Limb (tissue), 2 donors: ENCODE measurements around the gene ZC3H4.

ENCODE experiments used
- DNase-seq, 2 donors: peaks; one replicate each; pipeline ENCODE4 v3.0.0-alpha.2; 2016; ENCODE audit errors: extremely low spot score in 2 of 2

The ZC3H4 gene

DNA sequence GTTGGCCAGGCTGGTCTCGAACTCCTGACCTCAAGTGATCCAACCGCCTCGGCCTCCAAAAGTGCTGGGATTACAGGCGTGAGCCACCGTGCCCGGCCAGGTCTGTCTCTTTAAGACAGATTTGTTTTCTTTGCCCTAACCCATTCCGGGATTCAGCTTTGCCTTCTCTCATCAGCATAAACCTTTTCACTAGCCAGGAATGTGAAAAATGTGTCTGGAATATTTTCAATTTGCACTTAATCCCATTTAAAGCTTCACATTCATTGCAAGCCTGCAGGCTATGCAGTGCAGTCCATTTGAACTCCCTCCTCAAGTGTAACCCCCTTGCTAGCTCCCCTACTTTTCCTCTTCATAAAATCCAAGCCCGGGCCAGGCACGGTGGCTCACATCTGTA, 64.3 kb downstream of the ZC3H4 start:
- no peak for DNase-seq

DNA sequence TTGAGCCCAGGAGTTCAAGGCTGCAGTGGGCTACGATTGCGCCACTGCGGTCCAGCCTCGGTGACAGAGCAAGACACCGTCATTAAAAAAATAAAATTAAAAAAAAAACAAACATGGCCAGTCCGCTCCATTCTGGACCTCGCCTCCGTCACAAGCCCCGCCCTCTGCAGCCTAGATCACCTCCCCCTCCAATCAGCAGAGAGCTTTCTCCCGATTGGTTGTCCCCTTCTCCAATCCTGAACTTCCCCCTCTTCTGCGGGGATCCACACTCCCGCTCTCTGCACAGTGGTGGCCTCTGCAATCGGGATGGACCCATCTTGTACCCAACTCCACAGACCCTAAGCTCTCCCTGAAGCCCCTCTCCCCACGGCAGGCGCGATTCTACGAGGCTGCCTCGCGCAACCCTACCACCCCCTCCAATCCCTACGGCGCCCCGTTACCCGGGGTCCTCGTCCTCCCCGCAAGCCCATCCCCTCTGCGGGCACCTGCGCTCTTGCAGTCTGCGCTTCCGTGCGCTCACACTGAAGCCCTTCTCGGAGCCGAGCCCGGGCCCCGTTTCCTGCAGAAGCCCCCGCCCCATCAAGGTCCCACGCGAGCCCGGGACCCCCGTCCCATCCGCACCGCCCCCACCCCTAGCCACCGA, 65.7 kb downstream of the ZC3H4 start:
- peak; percentile 80 to 85 for DNase-seq

DNA sequence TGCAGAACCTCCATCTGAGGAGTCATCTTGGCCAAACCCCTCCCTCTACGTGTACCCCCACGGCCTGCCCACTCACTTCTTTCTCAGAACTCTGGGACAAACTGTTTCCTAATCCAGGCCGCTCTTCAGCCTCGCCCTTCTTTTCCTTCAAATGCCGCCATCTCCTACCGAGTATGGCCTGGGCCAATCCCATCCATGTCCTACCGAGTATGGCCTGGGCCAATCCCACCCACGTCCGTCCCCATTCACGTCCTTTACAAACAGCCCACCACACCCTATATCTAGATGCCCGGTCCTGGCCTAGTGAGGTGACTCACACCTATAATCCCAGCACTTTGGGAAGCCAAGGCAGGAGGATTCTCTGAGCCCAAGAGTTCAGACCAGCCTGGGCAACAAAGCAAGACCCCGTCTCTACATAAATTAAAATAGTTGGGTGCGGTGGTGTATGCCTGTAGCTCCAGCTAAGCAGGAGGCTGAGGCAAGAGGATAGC, 66.3 kb downstream of the ZC3H4 start:
- no peak for DNase-seq

DNA sequence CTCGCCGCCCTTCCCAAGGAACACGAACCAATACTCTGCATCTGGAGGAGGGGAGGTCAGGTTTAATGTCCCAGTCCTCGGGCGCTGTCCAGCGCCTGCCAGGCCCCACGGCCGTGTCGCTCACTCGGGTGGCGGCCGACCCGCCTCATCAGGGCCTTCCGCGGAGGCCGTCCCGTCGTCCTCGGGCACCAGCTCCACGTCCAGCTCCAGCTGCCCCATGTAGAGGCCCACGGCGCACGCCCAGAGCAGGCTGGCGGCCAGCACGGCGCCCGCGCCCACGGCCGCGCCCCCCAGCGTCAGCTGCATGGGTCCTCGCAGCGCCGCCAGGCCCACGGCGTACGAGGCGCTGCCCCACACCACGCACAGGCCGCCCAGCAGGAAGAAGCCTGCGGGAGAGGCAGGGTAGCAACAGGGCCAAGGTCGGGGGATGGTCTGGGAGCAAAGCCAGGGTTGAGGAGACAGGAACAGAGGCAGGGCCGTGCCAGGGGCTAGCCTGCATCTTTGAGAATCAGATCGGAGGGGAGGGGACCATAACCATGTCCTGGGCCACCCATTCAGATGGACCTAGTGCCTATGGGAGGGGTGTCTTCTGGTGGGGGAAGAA, 67.6 kb downstream of the ZC3H4 start:
- no peak for DNase-seq

GRCh38 chr19:47044946-47045866, 68.4 kb downstream of the ZC3H4 start:
- DNase-seq: no peak

DNA sequence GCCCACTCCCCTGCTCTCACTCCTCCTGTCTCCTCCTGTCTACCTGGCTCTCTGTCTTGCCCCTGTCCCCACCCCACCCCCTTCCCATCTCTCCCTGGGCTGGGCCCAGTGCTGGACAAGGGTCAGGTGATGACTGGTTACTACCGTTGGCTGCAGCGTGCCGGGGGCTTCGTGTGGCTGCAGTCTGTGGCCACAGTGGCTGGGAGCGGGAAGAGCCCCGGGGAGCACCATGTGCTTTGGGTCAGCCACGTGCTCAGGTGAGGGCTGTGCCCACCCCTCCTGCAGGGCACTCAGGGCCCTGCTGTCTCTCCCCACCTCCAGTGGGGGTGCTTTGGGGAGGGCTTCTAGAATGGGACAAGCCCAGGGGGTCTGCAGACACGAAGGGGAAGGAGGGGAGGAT, 72.7 kb downstream of the ZC3H4 start:
- no peak for DNase-seq

DNA sequence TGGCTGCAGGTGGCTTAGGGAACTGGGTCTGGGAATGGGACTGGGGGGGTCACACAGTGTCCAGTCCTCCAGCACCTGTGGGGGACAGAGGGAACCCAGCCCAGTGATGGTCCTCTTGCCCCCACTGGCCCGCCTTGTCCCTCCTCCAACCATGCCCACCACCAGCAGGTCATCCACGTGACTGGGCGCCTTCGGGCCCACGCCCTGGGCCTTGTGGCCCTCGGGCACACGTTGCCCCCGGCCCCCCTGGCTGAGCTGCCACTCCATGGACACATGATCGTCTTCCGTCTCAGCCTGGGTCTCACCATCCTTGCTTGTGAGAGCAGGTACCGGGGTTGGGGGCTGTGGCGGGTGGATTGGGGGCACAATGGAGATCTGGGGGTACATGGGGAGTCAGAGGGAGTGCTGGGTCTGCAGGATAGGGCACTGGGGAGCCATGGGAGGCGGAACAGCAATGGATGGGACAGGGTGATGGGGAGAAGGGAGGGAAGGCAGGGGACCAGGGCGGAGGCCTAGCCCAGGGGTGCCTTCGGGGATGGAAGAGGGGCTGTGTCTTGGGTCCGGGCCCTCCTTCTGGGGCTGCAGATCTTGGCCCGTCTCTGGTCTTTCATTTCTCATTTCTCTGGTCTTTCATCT, 74.2 kb downstream of the ZC3H4 start:
- DNase-seq: no peak

DNA sequence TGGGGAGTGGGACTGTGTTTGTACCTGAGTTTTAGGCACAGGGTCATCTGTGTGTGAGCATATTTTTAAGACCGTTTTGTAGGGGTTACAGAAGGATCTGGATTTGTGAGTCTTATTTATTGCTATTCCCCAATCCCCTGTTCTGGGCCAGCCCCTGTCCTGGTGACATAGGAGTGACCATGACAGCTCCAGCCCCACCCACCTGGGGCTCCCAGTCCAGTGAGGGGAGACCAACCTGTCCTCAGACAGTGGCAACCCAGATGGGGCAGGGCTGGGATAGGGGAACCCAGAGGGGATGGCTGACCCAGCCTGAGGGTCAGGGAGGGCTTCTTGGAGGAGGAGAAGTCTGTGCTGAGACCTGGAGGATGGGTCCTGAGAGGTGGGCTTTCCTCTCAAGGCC, 75.8 kb downstream of the ZC3H4 start:
- DNase-seq: no peak

GRCh38 chr19:47036097-47036651, 77.4 kb downstream of the ZC3H4 start:
- DNase-seq: no peak

DNA sequence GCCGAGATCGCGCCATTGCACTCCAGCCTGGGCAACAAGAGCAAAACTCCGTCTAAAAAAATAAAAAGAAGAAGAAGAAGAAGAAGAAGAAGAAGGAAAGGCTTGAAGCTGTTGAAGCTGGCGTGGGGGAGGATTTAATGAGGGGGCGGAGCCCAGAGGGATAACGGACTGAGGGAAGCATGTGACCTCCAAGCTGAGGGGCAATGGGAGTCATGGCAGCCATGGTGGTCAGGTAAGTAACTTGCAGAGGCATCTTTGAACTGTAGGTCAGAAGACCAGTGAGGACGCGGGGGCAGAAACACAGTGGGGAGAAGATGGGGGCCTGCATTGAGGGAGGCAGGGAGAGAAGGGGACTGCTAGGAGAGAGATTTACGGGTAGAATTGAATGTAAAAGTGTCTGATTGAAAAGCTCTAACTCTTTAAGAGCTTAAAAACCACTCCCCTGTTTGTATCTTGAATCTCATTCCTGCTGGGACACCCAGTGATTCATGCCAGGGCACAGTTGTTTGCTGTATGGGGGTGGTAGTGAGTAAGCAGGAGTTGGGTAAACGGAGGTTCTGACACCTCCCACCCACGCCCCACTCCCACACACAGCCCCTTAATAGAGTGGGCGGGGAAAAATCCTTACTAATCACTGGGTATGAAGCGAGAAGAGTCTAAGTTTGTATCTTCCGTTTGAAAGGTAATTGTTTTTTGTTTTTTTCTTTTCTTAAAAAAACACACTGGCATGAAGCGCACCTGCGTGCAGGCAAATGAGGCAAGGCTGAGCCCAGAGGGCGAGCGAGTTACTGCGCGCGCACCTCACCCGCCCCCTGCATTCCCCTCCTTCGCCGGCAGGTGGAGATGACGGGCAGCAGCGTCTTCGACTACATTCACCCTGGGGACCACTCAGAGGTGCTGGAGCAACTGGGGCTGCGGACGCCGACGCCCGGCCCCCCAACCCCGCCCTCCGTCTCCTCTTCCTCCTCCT, 78.2 kb downstream of the ZC3H4 start:
- DNase-seq: peak; percentile 81 to 96

- peak in 1 of 2 donors; percentile 65 for DNase-seq
Measured at GRCh38 chr19:47032171-47032811, 81.3 kb downstream of the ZC3H4 start.

- peak in 1 of 2 donors; percentile 48 for DNase-seq
Measured at GRCh38 chr19:47028195-47028601, 85.4 kb downstream of the ZC3H4 start.

DNA sequence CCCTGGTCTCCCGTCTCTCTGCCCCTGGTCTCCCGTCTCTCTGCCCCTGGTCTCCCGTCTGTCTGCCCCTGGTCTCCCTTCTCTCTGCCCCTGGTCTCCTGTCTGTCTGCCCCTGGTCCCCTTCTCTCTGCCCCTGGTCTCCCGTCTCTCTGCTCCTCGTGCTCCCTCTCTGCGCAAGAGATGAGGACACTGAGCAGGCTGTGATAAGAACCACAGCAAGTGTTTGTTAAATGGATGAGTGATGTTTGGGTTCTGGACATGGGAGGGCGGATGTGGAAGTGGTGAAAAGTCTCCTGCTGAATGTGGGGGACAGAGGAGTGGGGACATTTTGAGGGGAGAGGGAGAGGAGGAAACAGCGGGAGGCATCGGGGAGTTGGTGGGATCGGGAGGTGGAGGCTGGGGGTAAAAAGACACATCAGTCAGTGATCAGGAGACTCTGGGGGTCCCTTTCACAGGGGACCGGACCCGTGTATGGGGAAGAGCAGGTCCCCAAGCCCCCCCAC, 85.9 kb downstream of the ZC3H4 start:
- DNase-seq: no peak

DNA sequence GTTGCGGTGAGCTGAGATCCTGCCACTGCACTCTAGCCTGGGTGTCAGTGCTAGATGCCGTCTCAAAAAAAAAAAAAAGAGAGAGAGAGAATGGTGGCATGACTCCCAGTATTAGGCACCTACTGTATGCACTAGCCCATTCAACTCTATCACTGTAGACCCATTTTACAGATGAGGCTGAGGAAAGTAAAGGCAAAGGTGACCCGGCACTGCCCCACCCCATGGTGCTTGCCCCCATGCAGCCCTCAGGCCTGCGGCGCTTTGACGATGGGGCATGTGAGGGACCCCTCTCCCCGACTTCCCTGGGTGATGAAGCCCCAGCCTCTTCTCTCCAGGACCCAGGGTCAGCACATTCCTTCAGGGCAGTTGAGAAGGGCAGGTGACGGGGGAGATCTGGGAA, 86.7 kb downstream of the ZC3H4 start:
- DNase-seq: no peak

GRCh38 chr19:47026156-47026555, 87.4 kb downstream of the ZC3H4 start:
- no peak for DNase-seq

- DNase-seq: no peak
Measured at GRCh38 chr19:47024502-47024901, 89.1 kb downstream of the ZC3H4 start.

- no peak for DNase-seq
Measured at GRCh38 chr19:47023448-47023794, 90.2 kb downstream of the ZC3H4 start.

GRCh38 chr19:47022541-47023447, 90.8 kb downstream of the ZC3H4 start:
- DNase-seq: peak in 1 of 2 donors; percentile 42

GRCh38 chr19:47022140-47022536, 91.4 kb downstream of the ZC3H4 start:
- no peak for DNase-seq
